H9 (cell line): Measurements from ENCODE around the gene DERL2. TPM values are rescaled to one million over a fixed set of nuclear protein-coding genes. Genes with fewer than 3 reads are reported as not detected.

Experiments
- DNase-seq: peaks from one replicate; pipeline ENCODE4 v3.0.0-alpha.2; 2017
- H2AFZ ChIP-seq: one replicate; pipeline ENCODE4 v1.6.1; 2013; ENCODE audit warnings: mild to moderate bottlenecking, low read length, control low read depth, moderate library complexity
- H2AK5ac ChIP-seq: 2 replicates; pipeline ENCODE4 v1.6.1; 2013; ENCODE audit warnings: low read length, control low read depth, mixed read lengths; ENCODE audit not compliant: insufficient read length
- H2BK120ac ChIP-seq: one replicate; pipeline ENCODE4 v1.6.1; 2013; ENCODE audit warnings: low read depth, mild to moderate bottlenecking, low read length, control low read depth, inconsistent platforms; ENCODE audit not compliant: poor library complexity, severe bottlenecking
- H2BK12ac ChIP-seq: 2 replicates; pipeline ENCODE4 v1.6.1; 2013; ENCODE audit warnings: low read length, control low read depth, mixed read lengths, low read depth; ENCODE audit not compliant: insufficient read length
- H2BK15ac ChIP-seq: 2 replicates; pipeline ENCODE4 v1.6.1; 2013; ENCODE audit warnings: low read depth, low read length, control low read depth
- H2BK20ac ChIP-seq: one replicate; pipeline ENCODE4 v1.6.1; 2013; ENCODE audit warnings: low read depth, mild to moderate bottlenecking, low read length, control low read depth, inconsistent platforms; ENCODE audit not compliant: poor library complexity, severe bottlenecking
- H2BK5ac ChIP-seq: 2 replicates; pipeline ENCODE4 v1.6.1; 2013; ENCODE audit warnings: low read length, control low read depth, mixed read lengths; ENCODE audit not compliant: insufficient read length
- H3K14ac ChIP-seq: 2 replicates; pipeline ENCODE4 v1.6.1; 2013; ENCODE audit warnings: low read length, control low read depth; ENCODE audit not compliant: insufficient read depth
- H3K18ac ChIP-seq: 2 replicates; pipeline ENCODE4 v1.6.1; 2013; ENCODE audit warnings: low read depth, mild to moderate bottlenecking, mixed read lengths, low read length, control low read depth; ENCODE audit not compliant: insufficient read length
- H3K23ac ChIP-seq: 2 replicates; pipeline ENCODE4 v1.6.1; 2013; ENCODE audit warnings: low read length, control low read depth, mixed read lengths, low read depth; ENCODE audit not compliant: insufficient read length
- H3K23me2 ChIP-seq: 2 replicates; pipeline ENCODE4 v1.6.1; 2013; ENCODE audit warnings: low read depth, mild to moderate bottlenecking, mixed read lengths, low read length, control low read depth; ENCODE audit not compliant: insufficient read length, poor library complexity, severe bottlenecking
- H3K27ac ChIP-seq: 2 replicates; pipeline ENCODE4 v1.5.1; 2013; ENCODE audit warnings: low read length, control low read depth, mixed read lengths, low read depth; ENCODE audit not compliant: insufficient read length
- H3K27me3 ChIP-seq: 2 replicates; pipeline ENCODE4 v1.6.1; 2013; ENCODE audit warnings: low read length, control low read depth, inconsistent platforms; ENCODE audit not compliant: insufficient read depth
- H3K4ac ChIP-seq: 2 replicates; pipeline ENCODE4 v1.6.1; 2013; ENCODE audit warnings: low read depth, mild to moderate bottlenecking, control low read depth, inconsistent platforms, low read length, moderate library complexity
- H3K4me1 ChIP-seq: 2 replicates; pipeline ENCODE4 v1.6.1; 2013; ENCODE audit warnings: low read length, control low read depth, inconsistent platforms; ENCODE audit not compliant: insufficient read depth
- H3K4me2 ChIP-seq: 2 replicates; pipeline ENCODE4 v1.6.1; 2013; ENCODE audit warnings: low read length, control low read depth, mixed read lengths; ENCODE audit not compliant: insufficient read length, insufficient read depth
- H3K56ac ChIP-seq: 2 replicates; pipeline ENCODE4 v1.6.1; 2013; ENCODE audit warnings: low read depth, mild to moderate bottlenecking, mixed read lengths, low read length, control low read depth; ENCODE audit not compliant: insufficient read length
- H3K79me1 ChIP-seq: 2 replicates; pipeline ENCODE4 v1.6.1; 2013; ENCODE audit warnings: low read depth, mild to moderate bottlenecking, moderate library complexity, low read length, control low read depth, inconsistent platforms; ENCODE audit not compliant: insufficient read depth, poor library complexity, severe bottlenecking
- H3K79me2 ChIP-seq: 2 replicates; pipeline ENCODE4 v1.6.1; 2013; ENCODE audit warnings: low read length, control low read depth, inconsistent platforms; ENCODE audit not compliant: insufficient read depth
- H3K9ac ChIP-seq: 2 replicates; pipeline ENCODE4 v1.6.1; 2013; ENCODE audit warnings: low read length, control low read depth, mixed read lengths; ENCODE audit not compliant: insufficient read length; ENCODE audit errors: extremely low read depth
- H3K9me3 ChIP-seq: one replicate; pipeline ENCODE4 v1.6.1; 2013; ENCODE audit warnings: low read depth, low read length, inconsistent platforms; ENCODE audit not compliant: control insufficient read depth
- H3T11ph ChIP-seq: one replicate; pipeline ENCODE4 v1.6.1; 2013; ENCODE audit warnings: mild to moderate bottlenecking, low read length, control low read depth, inconsistent platforms
- H4K20me1 ChIP-seq: one replicate; pipeline ENCODE4 v1.6.1; 2013; ENCODE audit not compliant: control insufficient read depth, insufficient read length, insufficient read depth
- H4K5ac ChIP-seq: 2 replicates; pipeline ENCODE4 v1.6.1; 2013; ENCODE audit warnings: low read depth, mild to moderate bottlenecking, mixed read lengths, low read length, control low read depth; ENCODE audit not compliant: insufficient read length
- H4K8ac ChIP-seq: replicated peaks from 2 replicates; pipeline ENCODE4 v1.6.1; 2013; ENCODE audit warnings: low read length, control low read depth, mixed read lengths, low read depth; ENCODE audit not compliant: insufficient read length
- H4K91ac ChIP-seq: 2 replicates; pipeline ENCODE4 v1.6.1; 2013; ENCODE audit warnings: low read depth, mild to moderate bottlenecking, moderate library complexity, mixed read lengths, low read length, control low read depth; ENCODE audit not compliant: insufficient read length
- H3K27ac Mint-ChIP-seq, 3 experiments: 2 replicates in 2 of 3; 3 replicates in 1 of 3; pipeline ENCODE4 v1.8.0; 2020 to 2021; ENCODE audit warnings: mixed read lengths in 3 of 3, mild to moderate bottlenecking in 1 of 3, moderate library complexity in 1 of 3
- H3K27me3 Mint-ChIP-seq: 2 replicates; pipeline ENCODE4 v1.8.0; 2021; ENCODE audit warnings: low read depth, mild to moderate bottlenecking, moderate library complexity, mixed read lengths
- H3K36me3 Mint-ChIP-seq, 3 experiments: 2 replicates in 2 of 3; 3 replicates in 1 of 3; pipeline ENCODE4 v1.8.0; 2020 to 2021; ENCODE audit warnings: low read depth in 3 of 3, mixed read lengths in 3 of 3; ENCODE audit not compliant: insufficient read depth in 1 of 3
- H3K4me1 Mint-ChIP-seq, 2 experiments: 2 replicates each; pipeline ENCODE4 v1.8.0; 2020; ENCODE audit warnings: mixed read lengths in 2 of 2
- H3K4me3 Mint-ChIP-seq, 2 experiments: 2 replicates in 1 of 2; 3 replicates in 1 of 2; pipeline ENCODE4 v1.8.0; 2020 to 2021; ENCODE audit warnings: mild to moderate bottlenecking in 2 of 2, mixed read lengths in 2 of 2, moderate library complexity in 1 of 2
- H3K9me3 Mint-ChIP-seq, 2 experiments: 2 replicates in 1 of 2; 3 replicates in 1 of 2; pipeline ENCODE4 v1.8.0; 2020; ENCODE audit warnings: mild to moderate bottlenecking in 2 of 2, mixed read lengths in 2 of 2, moderate library complexity in 1 of 2
- WGBS: extraction: QIAGEN DNeasy Blood & Tissue Kit; methylation state at CpG from one replicate; pipeline ENCODE4 v1.1.7; 2013; ENCODE audit warnings: missing lambda C conversion rate, low lambda C conversion rate, mixed read lengths; ENCODE audit not compliant: insufficient read length; ENCODE audit errors: extremely low coverage; 5-methylcytosine and 5-hydroxymethylcytosine counted together
- total RNA-seq: library from RNA; stranded (reverse); gene quantifications from 2 replicates; pipeline ENCODE4 v1.2.1, GENCODE V29; 2021
- TF ChIP-seq, protein P1 (sequence below): fragments of 200-600 bp; sonication (generic); conservative IDR thresholded peaks from 3 replicates; pipeline ENCODE4 v1.8.0; 2021; ENCODE audit warnings: antibody characterized with exemption, mild to moderate bottlenecking

DERL2 gene
- total RNA-seq, 1 experiment from 2014 or later = 83.2 TPM

DNA sequence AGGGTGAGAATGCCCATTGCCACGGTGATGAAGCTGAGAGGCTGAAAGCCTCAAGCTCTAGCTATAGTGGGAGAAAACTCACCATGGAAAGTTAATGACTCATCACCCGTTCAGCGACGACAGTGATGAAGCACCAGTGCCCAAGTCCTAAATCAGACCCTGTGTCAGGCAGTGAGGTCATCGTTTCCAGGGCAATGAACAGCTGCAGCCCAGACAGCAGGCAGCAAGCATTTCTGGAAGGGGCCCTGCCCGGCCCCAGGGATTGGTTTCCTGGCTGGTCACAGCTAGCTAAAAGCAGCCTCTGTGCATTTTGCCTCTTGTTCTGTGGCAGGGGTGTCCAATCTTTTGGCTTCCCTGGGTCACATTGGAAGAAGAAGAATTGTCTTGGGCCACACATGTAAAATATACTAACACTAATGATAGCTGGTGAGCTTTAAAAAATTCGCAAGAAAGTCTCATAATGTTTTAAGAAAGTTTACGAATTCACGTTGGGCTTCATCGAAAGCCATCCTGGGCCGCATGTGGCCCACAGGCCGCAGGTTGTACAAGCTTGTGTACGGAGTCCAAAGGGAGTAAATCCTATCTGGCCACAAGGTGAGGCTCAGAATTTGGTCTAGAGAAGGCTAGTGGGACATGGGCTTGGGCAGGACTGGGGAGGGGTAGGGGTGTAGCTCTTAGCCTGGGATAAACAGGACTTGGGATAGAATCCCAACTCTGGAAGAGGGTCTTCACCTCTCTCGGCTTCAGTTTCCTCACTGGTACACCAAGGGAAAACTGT lies 41.0 kb upstream of the DERL2 start:
- Histone ChIP-seq H2BK12ac (no peak overlapping the region), H2AFZ (no peak overlapping the region), H3K79me2 (no peaks in the 10 kb centered on the region), H3T11ph (no peak overlapping the region), H4K91ac (no peak overlapping the region), H3K18ac (no peak overlapping the region), H3K9ac (no peak overlapping the region), H2BK5ac (no peak overlapping the region), H2BK20ac (no peak overlapping the region), H4K8ac (no peak overlapping the region), H3K4me2 (no peak overlapping the region), H2BK120ac (no peak overlapping the region), H3K9me3 (no peaks in the 10 kb centered on the region), H3K23me2 (no peaks in the 10 kb centered on the region), H3K4ac (no peak overlapping the region), H3K27me3 (no peaks in the 10 kb centered on the region), H3K4me1 (no peaks in the 10 kb centered on the region), H4K5ac (no peak overlapping the region), H3K79me1 (no peaks in the 10 kb centered on the region), H2BK15ac (no peak overlapping the region), H2AK5ac (no peak overlapping the region), H3K27ac (no peak overlapping the region), H3K56ac (no peak overlapping the region), H3K23ac (no peak overlapping the region), H3K14ac (no peak overlapping the region), H4K20me1 (no peaks in the 10 kb centered on the region)
- TF ChIP-seq, protein P1, sequence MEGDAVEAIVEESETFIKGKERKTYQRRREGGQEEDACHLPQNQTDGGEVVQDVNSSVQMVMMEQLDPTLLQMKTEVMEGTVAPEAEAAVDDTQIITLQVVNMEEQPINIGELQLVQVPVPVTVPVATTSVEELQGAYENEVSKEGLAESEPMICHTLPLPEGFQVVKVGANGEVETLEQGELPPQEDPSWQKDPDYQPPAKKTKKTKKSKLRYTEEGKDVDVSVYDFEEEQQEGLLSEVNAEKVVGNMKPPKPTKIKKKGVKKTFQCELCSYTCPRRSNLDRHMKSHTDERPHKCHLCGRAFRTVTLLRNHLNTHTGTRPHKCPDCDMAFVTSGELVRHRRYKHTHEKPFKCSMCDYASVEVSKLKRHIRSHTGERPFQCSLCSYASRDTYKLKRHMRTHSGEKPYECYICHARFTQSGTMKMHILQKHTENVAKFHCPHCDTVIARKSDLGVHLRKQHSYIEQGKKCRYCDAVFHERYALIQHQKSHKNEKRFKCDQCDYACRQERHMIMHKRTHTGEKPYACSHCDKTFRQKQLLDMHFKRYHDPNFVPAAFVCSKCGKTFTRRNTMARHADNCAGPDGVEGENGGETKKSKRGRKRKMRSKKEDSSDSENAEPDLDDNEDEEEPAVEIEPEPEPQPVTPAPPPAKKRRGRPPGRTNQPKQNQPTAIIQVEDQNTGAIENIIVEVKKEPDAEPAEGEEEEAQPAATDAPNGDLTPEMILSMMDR = no peak
- no peaks in the 10 kb centered on the region for H3K36me3 Mint-ChIP-seq
- H3K27ac Mint-ChIP-seq = no peak overlapping the region; a peak in 1 of 7 replicates
- H3K4me3 Mint-ChIP-seq = no peak overlapping the region
- DNase-seq = no peak
- H3K27me3 Mint-ChIP-seq = peaks cover 4% of the 10 kb centered on the region
- peaks cover 1 to 2% of the 10 kb centered on the region in 2 experiments; a peak in 2 of 4 replicates for H3K4me1 Mint-ChIP-seq
- H3K9me3 Mint-ChIP-seq = no peaks in the 10 kb centered on the region
- no CpG with 5 or more reads among the region's 14 CpGs for WGBS
